MCF 10A (cell line): Measurements from ENCODE around the gene IGFBPL1. TPM values are rescaled to one million over a fixed set of nuclear protein-coding genes. Genes with fewer than 3 reads are reported as not detected.

Source experiments
- BruUV-seq: library from RNA; stranded (reverse); fragments of 400-500 nt; replicated peaks from 2 replicates; lab custom pipeline; 2021; lab: Mats Ljungman, UMichigan
- CTCF ChIA-PET: fragments of 300-600 bp; sonication (Branson Sonifier 250); formaldehyde crosslinking; extraction: SDS; loops from one replicate; lab custom pipeline; 2021; ENCODE audit warnings: antibody characterized with exemption, inconsistent platforms; lab: Yijun Ruan, JAX
- POLR2A ChIA-PET: fragments of 300-600, 350-650 bp; sonication (Branson Sonifier 250); formaldehyde crosslinking; extraction: SDS; loops from one replicate; lab custom pipeline; 2020; ENCODE audit warnings: antibody characterized with exemption, inconsistent platforms; lab: Yijun Ruan, JAX
- DNase-seq: peaks from one replicate; pipeline ENCODE4 v3.0.0-alpha.2; 2018; ENCODE audit not compliant: unreplicated experiment
- H3K27ac Mint-ChIP-seq: one replicate; pipeline ENCODE4 v1.8.0; 2022; ENCODE audit warnings: mild to moderate bottlenecking, low read depth, mixed read lengths; ENCODE audit not compliant: unreplicated experiment
- H3K27me3 Mint-ChIP-seq: one replicate; pipeline ENCODE4 v1.8.0; 2022; ENCODE audit warnings: mixed read lengths; ENCODE audit not compliant: insufficient read depth, unreplicated experiment
- H3K36me3 Mint-ChIP-seq: one replicate; pipeline ENCODE4 v1.8.0; 2022; ENCODE audit warnings: mild to moderate bottlenecking, moderate library complexity, mixed read lengths; ENCODE audit not compliant: insufficient read depth, unreplicated experiment
- H3K4me1 Mint-ChIP-seq: one replicate; pipeline ENCODE4 v1.8.0; 2022; ENCODE audit warnings: mixed read lengths; ENCODE audit not compliant: insufficient read depth, unreplicated experiment
- H3K4me3 Mint-ChIP-seq: one replicate; pipeline ENCODE4 v1.8.0; 2022; ENCODE audit warnings: mild to moderate bottlenecking, moderate library complexity, mixed read lengths; ENCODE audit not compliant: unreplicated experiment
- H3K9me3 Mint-ChIP-seq: one replicate; pipeline ENCODE4 v1.8.0; 2022; ENCODE audit warnings: mixed read lengths; ENCODE audit not compliant: unreplicated experiment
- intact Hi-C: fragments of 100-400 bp; cut with micrococcal nuclease; formaldehyde crosslinking; loops from 2 replicates; pipeline ENCODE4 v1.14.1; 2022
- total RNA-seq: library from RNA; stranded (reverse); gene quantifications from 2 replicates; pipeline ENCODE4 v1.2.3, GENCODE V29; 2022
- TF ChIP-seq, protein P1 (sequence below): fragments of 200-600 bp; IDR thresholded peaks from one replicate; pipeline ENCODE4 v1.8.0; 2022; ENCODE audit warnings: antibody characterized with exemption, mild to moderate bottlenecking; ENCODE audit not compliant: unreplicated experiment

Gene IGFBPL1
- total RNA-seq, 1 experiment from 2014 or later = not detected

GRCh38 chr9:38360839-38361472 is 63.3 kb downstream of the IGFBPL1 start:
- Mint-ChIP-seq H3K27ac (no peak overlapping the region), H3K9me3 (no peaks in the 10 kb centered on the region), H3K4me1 (peaks cover 8% of the 10 kb centered on the region), H3K4me3 (no peak overlapping the region), H3K27me3 (no peaks in the 10 kb centered on the region), H3K36me3 (no peaks in the 10 kb centered on the region)
- BruUV-seq = no TSS peak
- no peak for DNase-seq
- TF ChIP-seq, protein P1, sequence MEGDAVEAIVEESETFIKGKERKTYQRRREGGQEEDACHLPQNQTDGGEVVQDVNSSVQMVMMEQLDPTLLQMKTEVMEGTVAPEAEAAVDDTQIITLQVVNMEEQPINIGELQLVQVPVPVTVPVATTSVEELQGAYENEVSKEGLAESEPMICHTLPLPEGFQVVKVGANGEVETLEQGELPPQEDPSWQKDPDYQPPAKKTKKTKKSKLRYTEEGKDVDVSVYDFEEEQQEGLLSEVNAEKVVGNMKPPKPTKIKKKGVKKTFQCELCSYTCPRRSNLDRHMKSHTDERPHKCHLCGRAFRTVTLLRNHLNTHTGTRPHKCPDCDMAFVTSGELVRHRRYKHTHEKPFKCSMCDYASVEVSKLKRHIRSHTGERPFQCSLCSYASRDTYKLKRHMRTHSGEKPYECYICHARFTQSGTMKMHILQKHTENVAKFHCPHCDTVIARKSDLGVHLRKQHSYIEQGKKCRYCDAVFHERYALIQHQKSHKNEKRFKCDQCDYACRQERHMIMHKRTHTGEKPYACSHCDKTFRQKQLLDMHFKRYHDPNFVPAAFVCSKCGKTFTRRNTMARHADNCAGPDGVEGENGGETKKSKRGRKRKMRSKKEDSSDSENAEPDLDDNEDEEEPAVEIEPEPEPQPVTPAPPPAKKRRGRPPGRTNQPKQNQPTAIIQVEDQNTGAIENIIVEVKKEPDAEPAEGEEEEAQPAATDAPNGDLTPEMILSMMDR = no peak
- CTCF ChIA-PET = interaction anchor here (0.5 to 2.5 kb wide), 8 partner anchors 97 to 447 kb away, joined by 3 to 11 read pairs (median 4); no protein-coding TSS in a partner anchor
- POLR2A ChIA-PET = interaction anchor here (0.7 kb wide), 1 partner anchor 439 kb away, joined by 3 read pairs; no protein-coding TSS in a partner anchor
- intact Hi-C loops = loop anchor here (10.0 kb wide), 1 partner anchor 876 kb away; the partner anchor contains the start of gene POLR1E

DNA sequence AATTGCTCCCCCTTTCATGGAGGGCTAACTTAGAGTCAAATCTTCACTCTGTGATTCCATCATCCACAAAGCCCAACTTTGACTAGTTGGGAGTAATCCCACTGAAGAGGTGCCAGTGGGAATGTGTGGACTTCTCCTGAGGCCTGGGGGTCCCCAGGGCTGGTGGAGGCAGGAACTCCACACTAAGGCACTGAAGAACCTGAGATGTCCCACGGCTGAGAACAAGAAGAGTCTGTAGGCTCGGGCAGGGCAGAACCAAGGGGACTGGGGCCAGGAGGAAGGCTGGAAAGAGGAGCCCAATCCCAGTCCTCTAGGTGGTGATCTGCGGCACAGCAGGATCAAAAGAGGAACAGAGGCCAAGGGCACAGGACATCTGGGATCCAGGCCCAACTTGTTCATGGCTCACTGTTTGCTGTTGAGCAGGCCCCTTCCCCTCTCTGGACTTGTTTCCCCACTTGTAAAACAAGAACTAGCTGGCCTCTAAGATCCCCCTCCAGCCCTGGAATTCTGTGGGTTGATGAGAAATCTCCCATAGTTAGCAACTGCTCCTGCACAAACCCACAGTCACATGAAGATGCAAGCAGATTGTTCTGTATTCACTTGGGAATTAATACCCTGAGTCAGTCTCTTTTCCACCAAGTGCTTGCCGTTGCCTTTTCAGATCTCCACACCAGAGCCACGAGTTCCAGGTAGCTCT is 64.4 kb downstream of the IGFBPL1 start:
- Mint-ChIP-seq H3K27me3 (no peaks in the 10 kb centered on the region), H3K36me3 (no peaks in the 10 kb centered on the region), H3K4me1 (peaks cover 8% of the 10 kb centered on the region), H3K4me3 (no peak overlapping the region), H3K27ac (no peak overlapping the region), H3K9me3 (no peaks in the 10 kb centered on the region)
- no TSS peak for BruUV-seq
- intact Hi-C loops = loop anchor here (10.0 kb wide), 1 partner anchor 875 kb away; the partner anchor contains the start of gene POLR1E
- TF ChIP-seq, protein P1 = no peak
- ChIA-PET CTCF (interaction anchor here (0.7 to 2.0 kb wide), 4 partner anchors 252 to 446 kb away, joined by 3 to 10 read pairs (median 4); no protein-coding TSS in a partner anchor), POLR2A (no interaction called here)
- no peak for DNase-seq

DNA sequence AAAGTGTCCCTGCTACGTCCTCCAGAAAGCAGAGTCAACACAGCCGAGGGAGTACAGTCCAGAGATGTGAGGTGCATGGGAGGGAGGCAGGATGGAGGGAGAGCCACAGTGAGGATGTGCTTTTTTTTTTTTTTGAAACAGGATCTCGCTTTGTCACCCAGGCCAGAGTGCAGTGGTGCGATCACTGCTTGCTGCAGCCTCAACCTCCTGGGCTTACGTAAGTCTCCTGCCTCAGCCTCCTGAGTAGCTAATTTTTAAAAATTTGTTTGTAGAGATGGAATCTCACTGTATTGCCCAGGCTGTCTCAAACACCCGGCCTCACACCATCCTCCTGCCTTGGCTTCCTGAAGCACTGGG is 65.0 kb downstream of the IGFBPL1 start:
- Mint-ChIP-seq H3K4me1 (peaks cover 8% of the 10 kb centered on the region), H3K36me3 (no peaks in the 10 kb centered on the region), H3K27ac (no peak overlapping the region), H3K9me3 (no peaks in the 10 kb centered on the region), H3K4me3 (no peak overlapping the region), H3K27me3 (no peaks in the 10 kb centered on the region)
- TF ChIP-seq, protein P1 = no peak
- intact Hi-C loops = no loop called here
- no peak for DNase-seq
- ChIA-PET CTCF (interaction anchor here (0.9 to 1.2 kb wide), 2 partner anchors 251 to 300 kb away, joined by 3 to 5 read pairs; no protein-coding TSS in a partner anchor), POLR2A (no interaction called here)
- no TSS peak for BruUV-seq
